HepG2 (cell line): ENCODE data around the gene PRUNE1. TPM values are rescaled to one million over a fixed set of nuclear protein-coding genes. Genes with fewer than 3 reads are reported as not detected.
A peak's percentile ranks its signal among the peaks of the same experiment; 100 is the strongest.

Experiments
- BCL6 ChIP-seq: IDR thresholded peaks from 2 replicates; pipeline ENCODE4 v1.6.1; 2016; ENCODE audit warnings: missing genetic modification reagents, missing compliant biosample characterization
- HDAC2 ChIP-seq: sonication (generic); formaldehyde crosslinking; IDR thresholded peaks from 2 replicates; pipeline ENCODE4 v1.4.0; 2020; ENCODE audit warnings: missing genetic modification reagents
- KAT7 ChIP-seq: IDR thresholded peaks from 2 replicates; pipeline ENCODE4 v1.6.1; 2018; ENCODE audit warnings: borderline replicate concordance, missing compliant biosample characterization
- MED8 ChIP-seq: sonication (generic); formaldehyde crosslinking; IDR thresholded peaks from 2 replicates; pipeline ENCODE4 v1.8.1; 2023; ENCODE audit warnings: mild to moderate bottlenecking, missing genetic modification reagents; ENCODE audit not compliant: insufficient replicate concordance
- PRMT3 ChIP-seq: sonication (generic); formaldehyde crosslinking; IDR thresholded peaks from 2 replicates; pipeline ENCODE4 v1.8.1; 2022; ENCODE audit warnings: low read depth, mild to moderate bottlenecking, moderate library complexity, missing genetic modification reagents, borderline replicate concordance
- SMAD3 ChIP-seq: sonication (generic); formaldehyde crosslinking; IDR thresholded peaks from 2 replicates; pipeline ENCODE4 v1.4.0; 2020; ENCODE audit warnings: missing genetic modification reagents
- TAF1 ChIP-seq: sonication (generic); formaldehyde crosslinking; IDR thresholded peaks from 2 replicates; pipeline ENCODE4 v1.4.0; 2020; ENCODE audit warnings: missing genetic modification reagents
- ZFX ChIP-seq: sonication (generic); formaldehyde crosslinking; IDR thresholded peaks from 2 replicates; pipeline ENCODE4 v1.4.0; 2020; ENCODE audit warnings: mild to moderate bottlenecking, low read depth, missing genetic modification reagents, moderate library complexity
- ZFYVE20 ChIP-seq: sonication (generic); formaldehyde crosslinking; IDR thresholded peaks from 2 replicates; pipeline ENCODE4 v1.8.0; 2023; ENCODE audit warnings: low read depth, mild to moderate bottlenecking, moderate library complexity, missing genetic modification reagents, borderline replicate concordance
- ZNF317 ChIP-seq: sonication (generic); formaldehyde crosslinking; IDR thresholded peaks from 2 replicates; pipeline ENCODE4 v1.5.0; 2020; ENCODE audit warnings: mild to moderate bottlenecking, missing genetic modification reagents
- ZNF382 ChIP-seq: sonication (generic); formaldehyde crosslinking; IDR thresholded peaks from 2 replicates; pipeline ENCODE4 v1.5.0; 2020; ENCODE audit warnings: missing genetic modification reagents, mild to moderate bottlenecking, borderline replicate concordance
- ZNF430 ChIP-seq: sonication (generic); formaldehyde crosslinking; IDR thresholded peaks from 2 replicates; pipeline ENCODE4 v1.9.0; 2021; ENCODE audit warnings: mild to moderate bottlenecking, missing genetic modification reagents
- ZNF547 ChIP-seq: sonication (generic); formaldehyde crosslinking; IDR thresholded peaks from 2 replicates; pipeline ENCODE4 v1.5.1; 2020; ENCODE audit warnings: mild to moderate bottlenecking, missing genetic modification reagents
- ZNF644 ChIP-seq: IDR thresholded peaks from 2 replicates; pipeline ENCODE4 v1.6.1; 2016; ENCODE audit warnings: low read depth
- polyA plus RNA-seq, 8 experiments: library from polyadenylated mRNA; depleted of rRNA in 3 of 8; stranded (reverse) in 7 of 8; unstranded in 1 of 8; fragments of >200 nt; fragmentation: Illumina TruSeq in 4 of 8; extraction: Trizol in 4 of 8; gene quantifications; 2 replicates each; pipeline versions ENCODE4 v1.2.1 to v1.2.3, GENCODE V29; 2011 to 2016; ENCODE audit warnings: low read depth in 4 of 8, missing spikeins in 1 of 8, mixed read lengths in 1 of 8; ENCODE audit not compliant: insufficient read depth in 1 of 8
- total RNA-seq, 5 experiments: library from RNA; depleted of rRNA; stranded (reverse); fragments of >200 nt; fragmentation: Illumina TruSeq; extraction: Trizol; gene quantifications; 2 replicates each; pipeline ENCODE4 v1.2.3, GENCODE V29; 2016; ENCODE audit warnings: low read depth in 1 of 5
- TF ChIP-seq, protein P1 (sequence below): sonication (generic); formaldehyde crosslinking; IDR thresholded peaks from 2 replicates; pipeline ENCODE4 v1.8.1; 2023; ENCODE audit warnings: mild to moderate bottlenecking, missing genetic modification reagents
- TF ChIP-seq, protein P2 (sequence below): sonication (generic); formaldehyde crosslinking; IDR thresholded peaks from 2 replicates; pipeline ENCODE4 v1.9.0; 2022; ENCODE audit warnings: missing genetic modification reagents, mild to moderate bottlenecking, borderline replicate concordance
- TF ChIP-seq, protein P3 (sequence below): sonication (generic); formaldehyde crosslinking; IDR thresholded peaks from 2 replicates; pipeline ENCODE4 v1.5.1; 2020; ENCODE audit warnings: mild to moderate bottlenecking, missing genetic modification reagents, moderate library complexity
- TF ChIP-seq, protein P4 (sequence below): sonication (generic); formaldehyde crosslinking; IDR thresholded peaks from 2 replicates; pipeline ENCODE4 v1.4.0; 2020; ENCODE audit warnings: low read depth, mild to moderate bottlenecking, missing genetic modification reagents
- TF ChIP-seq, protein P5 (sequence below): sonication (generic); formaldehyde crosslinking; IDR thresholded peaks from 2 replicates; pipeline ENCODE4 v1.5.0; 2020; ENCODE audit warnings: missing genetic modification reagents

The PRUNE1 gene
- total and polyA plus RNA-seq, 2 of the 13 experiments (the other 11 are each of a cell fraction or from before 2014, with no cell fraction given) = 19.0 to 31.9 TPM

DNA sequence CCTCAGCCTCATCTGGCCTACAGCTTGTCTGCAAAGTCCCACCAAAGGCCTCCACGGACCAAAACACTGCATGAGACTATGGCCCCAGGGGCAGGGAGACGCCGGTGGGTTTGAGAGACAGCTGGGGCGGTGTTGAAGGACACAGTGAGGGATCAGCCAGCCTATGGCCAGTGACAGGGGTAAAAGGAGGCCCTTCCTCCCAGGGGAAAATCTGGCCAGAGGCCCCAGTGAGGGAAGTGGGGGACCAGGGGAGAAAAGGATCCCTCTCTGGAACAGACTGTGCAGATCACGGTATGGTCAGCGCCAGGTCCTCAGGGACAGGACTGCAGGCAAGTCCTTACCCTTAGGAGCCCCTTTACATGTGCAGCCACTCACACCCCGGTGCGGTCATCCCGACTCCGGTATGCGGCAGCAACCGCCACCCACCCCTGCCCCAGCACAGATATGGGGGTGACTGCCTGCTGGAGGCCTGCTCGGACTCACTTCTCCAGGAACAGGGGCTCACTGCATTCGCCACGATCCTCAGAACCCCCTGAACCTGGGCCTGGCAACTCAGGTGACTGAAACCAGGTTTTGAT, 34.9 kb upstream of the PRUNE1 start (continued):
- TF ChIP-seq, protein P1, sequence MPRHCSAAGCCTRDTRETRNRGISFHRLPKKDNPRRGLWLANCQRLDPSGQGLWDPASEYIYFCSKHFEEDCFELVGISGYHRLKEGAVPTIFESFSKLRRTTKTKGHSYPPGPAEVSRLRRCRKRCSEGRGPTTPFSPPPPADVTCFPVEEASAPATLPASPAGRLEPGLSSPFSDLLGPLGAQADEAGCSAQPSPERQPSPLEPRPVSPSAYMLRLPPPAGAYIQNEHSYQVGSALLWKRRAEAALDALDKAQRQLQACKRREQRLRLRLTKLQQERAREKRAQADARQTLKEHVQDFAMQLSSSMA = no peak
- TF ChIP-seq ZFX (CRISPR knock-in tag) = 0 out of 2 replicates have a peak, but pooled peaks have one; percentile 12
- no peak for TF ChIP-seq ZNF382 (CRISPR knock-in tag)
- no peak for TF ChIP-seq PRMT3 (CRISPR knock-in tag)
- 0 out of 2 replicates have a peak, but pooled peaks have one; percentile 7 for TF ChIP-seq SMAD3 (CRISPR knock-in tag)
- 0 out of 2 replicates have a peak, but pooled peaks have one; percentile 68 for TF ChIP-seq KAT7 (CRISPR knock-in tag)
- TF ChIP-seq, protein P2, sequence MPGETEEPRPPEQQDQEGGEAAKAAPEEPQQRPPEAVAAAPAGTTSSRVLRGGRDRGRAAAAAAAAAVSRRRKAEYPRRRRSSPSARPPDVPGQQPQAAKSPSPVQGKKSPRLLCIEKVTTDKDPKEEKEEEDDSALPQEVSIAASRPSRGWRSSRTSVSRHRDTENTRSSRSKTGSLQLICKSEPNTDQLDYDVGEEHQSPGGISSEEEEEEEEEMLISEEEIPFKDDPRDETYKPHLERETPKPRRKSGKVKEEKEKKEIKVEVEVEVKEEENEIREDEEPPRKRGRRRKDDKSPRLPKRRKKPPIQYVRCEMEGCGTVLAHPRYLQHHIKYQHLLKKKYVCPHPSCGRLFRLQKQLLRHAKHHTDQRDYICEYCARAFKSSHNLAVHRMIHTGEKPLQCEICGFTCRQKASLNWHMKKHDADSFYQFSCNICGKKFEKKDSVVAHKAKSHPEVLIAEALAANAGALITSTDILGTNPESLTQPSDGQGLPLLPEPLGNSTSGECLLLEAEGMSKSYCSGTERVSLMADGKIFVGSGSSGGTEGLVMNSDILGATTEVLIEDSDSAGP (CRISPR knock-in tag) = 0 out of 2 replicates have a peak, but pooled peaks have one; percentile 22
- TF ChIP-seq, protein P3, sequence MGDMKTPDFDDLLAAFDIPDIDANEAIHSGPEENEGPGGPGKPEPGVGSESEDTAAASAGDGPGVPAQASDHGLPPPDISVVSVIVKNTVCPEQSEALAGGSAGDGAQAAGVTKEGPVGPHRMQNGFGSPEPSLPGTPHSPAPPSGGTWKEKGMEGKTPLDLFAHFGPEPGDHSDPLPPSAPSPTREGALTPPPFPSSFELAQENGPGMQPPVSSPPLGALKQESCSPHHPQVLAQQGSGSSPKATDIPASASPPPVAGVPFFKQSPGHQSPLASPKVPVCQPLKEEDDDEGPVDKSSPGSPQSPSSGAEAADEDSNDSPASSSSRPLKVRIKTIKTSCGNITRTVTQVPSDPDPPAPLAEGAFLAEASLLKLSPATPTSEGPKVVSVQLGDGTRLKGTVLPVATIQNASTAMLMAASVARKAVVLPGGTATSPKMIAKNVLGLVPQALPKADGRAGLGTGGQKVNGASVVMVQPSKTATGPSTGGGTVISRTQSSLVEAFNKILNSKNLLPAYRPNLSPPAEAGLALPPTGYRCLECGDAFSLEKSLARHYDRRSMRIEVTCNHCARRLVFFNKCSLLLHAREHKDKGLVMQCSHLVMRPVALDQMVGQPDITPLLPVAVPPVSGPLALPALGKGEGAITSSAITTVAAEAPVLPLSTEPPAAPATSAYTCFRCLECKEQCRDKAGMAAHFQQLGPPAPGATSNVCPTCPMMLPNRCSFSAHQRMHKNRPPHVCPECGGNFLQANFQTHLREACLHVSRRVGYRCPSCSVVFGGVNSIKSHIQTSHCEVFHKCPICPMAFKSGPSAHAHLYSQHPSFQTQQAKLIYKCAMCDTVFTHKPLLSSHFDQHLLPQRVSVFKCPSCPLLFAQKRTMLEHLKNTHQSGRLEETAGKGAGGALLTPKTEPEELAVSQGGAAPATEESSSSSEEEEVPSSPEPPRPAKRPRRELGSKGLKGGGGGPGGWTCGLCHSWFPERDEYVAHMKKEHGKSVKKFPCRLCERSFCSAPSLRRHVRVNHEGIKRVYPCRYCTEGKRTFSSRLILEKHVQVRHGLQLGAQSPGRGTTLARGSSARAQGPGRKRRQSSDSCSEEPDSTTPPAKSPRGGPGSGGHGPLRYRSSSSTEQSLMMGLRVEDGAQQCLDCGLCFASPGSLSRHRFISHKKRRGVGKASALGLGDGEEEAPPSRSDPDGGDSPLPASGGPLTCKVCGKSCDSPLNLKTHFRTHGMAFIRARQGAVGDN (CRISPR knock-in tag) = peak; percentile 67
- TF ChIP-seq, protein P4, sequence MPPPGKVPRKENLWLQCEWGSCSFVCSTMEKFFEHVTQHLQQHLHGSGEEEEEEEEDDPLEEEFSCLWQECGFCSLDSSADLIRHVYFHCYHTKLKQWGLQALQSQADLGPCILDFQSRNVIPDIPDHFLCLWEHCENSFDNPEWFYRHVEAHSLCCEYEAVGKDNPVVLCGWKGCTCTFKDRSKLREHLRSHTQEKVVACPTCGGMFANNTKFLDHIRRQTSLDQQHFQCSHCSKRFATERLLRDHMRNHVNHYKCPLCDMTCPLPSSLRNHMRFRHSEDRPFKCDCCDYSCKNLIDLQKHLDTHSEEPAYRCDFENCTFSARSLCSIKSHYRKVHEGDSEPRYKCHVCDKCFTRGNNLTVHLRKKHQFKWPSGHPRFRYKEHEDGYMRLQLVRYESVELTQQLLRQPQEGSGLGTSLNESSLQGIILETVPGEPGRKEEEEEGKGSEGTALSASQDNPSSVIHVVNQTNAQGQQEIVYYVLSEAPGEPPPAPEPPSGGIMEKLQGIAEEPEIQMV (CRISPR knock-in tag) = 0 out of 2 replicates have a peak, but pooled peaks have one; percentile 2
- TF ChIP-seq, protein P5, sequence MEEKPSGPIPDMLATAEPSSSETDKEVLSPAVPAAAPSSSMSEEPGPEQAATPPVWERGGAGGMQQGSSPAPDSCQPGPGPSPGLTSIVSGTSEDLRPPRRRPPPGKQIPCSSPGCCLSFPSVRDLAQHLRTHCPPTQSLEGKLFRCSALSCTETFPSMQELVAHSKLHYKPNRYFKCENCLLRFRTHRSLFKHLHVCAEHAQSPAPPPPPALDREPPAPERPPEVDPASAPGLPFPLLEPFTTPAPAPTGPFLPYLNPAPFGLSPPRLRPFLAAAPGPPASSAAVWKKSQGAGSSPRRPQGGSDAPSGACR (CRISPR knock-in tag) = 0 out of 2 replicates have a peak, but pooled peaks have one; percentile 34
- TF ChIP-seq ZNF547 (CRISPR knock-in tag) = no peak
- TF ChIP-seq ZNF644 = 0 out of 2 replicates have a peak, but pooled peaks have one; percentile 45
- TF ChIP-seq ZNF430 (CRISPR knock-in tag) = 0 out of 2 replicates have a peak, but pooled peaks have one; percentile 51
- TF ChIP-seq TAF1 (CRISPR knock-in tag) = peak; percentile 32
- no peak for TF ChIP-seq ZFYVE20
- 0 out of 2 replicates have a peak, but pooled peaks have one; percentile 4 for TF ChIP-seq BCL6 (CRISPR knock-in tag)
- no peak for TF ChIP-seq MED8 (CRISPR knock-in tag)
- 0 out of 2 replicates have a peak, but pooled peaks have one; percentile 31 for TF ChIP-seq ZNF317 (CRISPR knock-in tag)
- TF ChIP-seq HDAC2 = peak; percentile 14; the same call in 1 of the 2 replicates
